ENCODE results near the gene C20orf96. TPM values are rescaled to one million over a fixed set of nuclear protein-coding genes. Genes with fewer than 3 reads are reported as not detected.

The C20orf96 gene
- total RNA-seq, 1 donor from 2014 or later, result 11.6 TPM

DNA sequence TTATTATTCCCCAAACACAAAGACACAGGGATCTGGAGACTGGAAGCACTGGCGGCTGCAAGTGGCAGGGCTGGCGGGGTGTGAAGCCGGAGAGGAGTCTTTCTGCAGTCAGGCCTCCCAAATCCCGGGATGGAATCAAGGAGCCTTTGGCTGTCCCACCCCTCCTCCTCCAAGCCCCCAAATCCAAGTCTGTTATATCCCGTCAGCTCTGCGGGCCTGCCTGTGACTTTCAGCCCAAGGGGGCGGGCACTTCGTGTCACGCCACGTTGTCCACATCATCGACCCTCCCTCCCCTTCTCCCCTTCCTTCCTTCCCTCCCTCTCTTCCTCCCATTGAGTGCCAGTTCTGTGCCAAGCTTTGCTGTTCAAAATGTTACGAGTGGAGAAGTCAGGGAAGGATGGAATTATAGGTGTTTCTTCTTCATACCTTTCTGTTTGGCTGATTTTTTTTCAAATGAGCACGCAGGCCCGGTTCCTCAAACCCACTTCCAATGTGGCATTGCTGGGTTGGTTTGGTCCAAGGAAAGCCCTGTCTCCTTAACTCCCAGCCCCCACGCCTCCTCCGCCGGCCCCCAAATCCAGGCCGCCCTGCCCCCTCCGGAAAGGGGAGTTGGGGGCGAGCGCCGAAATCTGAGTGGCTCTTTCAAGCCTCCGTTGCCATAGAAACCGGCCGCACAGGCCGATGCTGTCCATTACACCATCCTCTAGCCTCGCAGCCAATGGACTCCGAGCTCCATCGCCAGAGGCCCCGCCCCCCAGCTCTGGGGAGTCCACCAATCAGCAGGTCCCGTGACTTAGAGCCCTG, 19.5 kb upstream of the C20orf96 start:
- peak overlapping the region; percentile 60 for H3K4me3 ChIP-seq
- intact Hi-C loops (cut with DNase I), result no loop called here
- DNase-seq, result peak; percentile 98
- H3K9me3 ChIP-seq, result no peaks in the 10 kb centered on the region
- peak; percentile 99 for ATAC-seq
- H3K4me1 ChIP-seq, result peaks cover 26% of the 10 kb centered on the region
- no peaks in the 10 kb centered on the region for H3K27me3 ChIP-seq (ENCODE audit: low read depth)
- TF ChIP-seq, protein P1, sequence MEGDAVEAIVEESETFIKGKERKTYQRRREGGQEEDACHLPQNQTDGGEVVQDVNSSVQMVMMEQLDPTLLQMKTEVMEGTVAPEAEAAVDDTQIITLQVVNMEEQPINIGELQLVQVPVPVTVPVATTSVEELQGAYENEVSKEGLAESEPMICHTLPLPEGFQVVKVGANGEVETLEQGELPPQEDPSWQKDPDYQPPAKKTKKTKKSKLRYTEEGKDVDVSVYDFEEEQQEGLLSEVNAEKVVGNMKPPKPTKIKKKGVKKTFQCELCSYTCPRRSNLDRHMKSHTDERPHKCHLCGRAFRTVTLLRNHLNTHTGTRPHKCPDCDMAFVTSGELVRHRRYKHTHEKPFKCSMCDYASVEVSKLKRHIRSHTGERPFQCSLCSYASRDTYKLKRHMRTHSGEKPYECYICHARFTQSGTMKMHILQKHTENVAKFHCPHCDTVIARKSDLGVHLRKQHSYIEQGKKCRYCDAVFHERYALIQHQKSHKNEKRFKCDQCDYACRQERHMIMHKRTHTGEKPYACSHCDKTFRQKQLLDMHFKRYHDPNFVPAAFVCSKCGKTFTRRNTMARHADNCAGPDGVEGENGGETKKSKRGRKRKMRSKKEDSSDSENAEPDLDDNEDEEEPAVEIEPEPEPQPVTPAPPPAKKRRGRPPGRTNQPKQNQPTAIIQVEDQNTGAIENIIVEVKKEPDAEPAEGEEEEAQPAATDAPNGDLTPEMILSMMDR (IDR thresholded peaks at IDR 0.05), result no peak
- H3K36me3 ChIP-seq, result no peaks in the 10 kb centered on the region
- H3K27ac ChIP-seq, result peak overlapping the region; percentile 90

DNA sequence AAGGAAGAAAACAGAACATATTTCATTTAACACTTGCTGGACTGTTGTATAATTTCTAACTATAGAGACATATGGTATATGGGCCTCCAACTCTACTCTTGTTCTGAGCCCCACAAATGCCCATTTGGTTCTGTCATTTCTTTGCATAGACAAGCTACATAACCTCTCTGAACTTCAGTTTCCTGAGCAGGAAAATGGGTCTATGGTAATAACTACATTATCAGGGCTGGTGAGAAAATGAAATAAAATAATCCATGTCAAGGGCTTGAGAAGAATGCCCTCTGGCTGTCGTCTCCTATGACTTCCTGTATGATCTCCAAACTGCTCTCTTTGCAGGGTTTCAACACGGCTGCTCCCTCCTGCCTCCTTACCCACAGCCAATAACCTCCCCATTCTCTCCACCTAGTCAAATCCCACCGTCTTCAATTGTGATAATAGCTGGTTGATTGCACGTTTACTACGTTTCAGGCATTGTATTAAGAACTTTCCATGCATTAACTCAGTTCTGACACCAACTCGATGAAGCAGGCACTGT, 18.8 kb upstream of the C20orf96 start:
- H3K27me3 ChIP-seq (ENCODE audit: low read depth), result no peaks in the 10 kb centered on the region
- TF ChIP-seq, protein P1 (IDR thresholded peaks at IDR 0.05), result no peak
- peak overlapping the region; percentile 60 for H3K4me3 ChIP-seq
- peaks cover 26% of the 10 kb centered on the region for H3K4me1 ChIP-seq
- intact Hi-C loops (cut with DNase I), result no loop called here
- no peaks in the 10 kb centered on the region for H3K36me3 ChIP-seq
- H3K27ac ChIP-seq, result peak overlapping the region; percentile 90
- ATAC-seq, result peak; percentile 46 to 49
- DNase-seq, result no peak
- no peaks in the 10 kb centered on the region for H3K9me3 ChIP-seq

DNA sequence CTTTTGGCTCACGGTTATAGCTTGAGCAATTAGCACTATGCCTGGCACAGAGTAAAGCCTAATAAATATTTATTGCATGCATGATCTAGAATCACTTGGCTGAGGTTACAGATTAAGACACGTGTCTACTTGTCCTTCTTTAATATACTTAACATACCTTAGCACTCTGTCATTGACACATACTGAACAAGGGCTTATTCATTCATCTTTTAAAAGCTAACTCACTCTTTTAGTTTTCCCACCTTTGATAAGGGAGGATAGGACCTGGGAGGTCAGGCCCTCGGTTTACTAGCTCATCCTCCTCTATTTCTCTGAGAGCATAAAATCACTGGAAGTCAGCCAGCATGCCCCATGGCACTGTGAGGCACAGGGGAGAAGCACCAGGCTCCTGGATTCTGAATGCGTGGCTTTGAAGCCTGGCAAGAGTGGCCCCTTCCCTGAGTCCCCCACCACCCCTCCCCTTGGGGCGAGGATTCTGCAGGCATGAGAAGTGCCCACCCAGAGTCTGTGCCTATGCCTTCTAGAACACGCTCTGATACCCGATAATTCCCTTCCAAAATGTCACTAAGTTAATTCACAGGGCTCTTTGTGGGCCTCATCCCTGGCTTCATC, 18.0 kb upstream of the C20orf96 start:
- intact Hi-C loops (cut with DNase I), result no loop called here
- H3K4me1 ChIP-seq, result peaks cover 26% of the 10 kb centered on the region
- H3K9me3 ChIP-seq, result no peaks in the 10 kb centered on the region
- no peak for ATAC-seq
- H3K4me3 ChIP-seq, result no peak overlapping the region
- H3K36me3 ChIP-seq, result no peaks in the 10 kb centered on the region
- H3K27ac ChIP-seq, result peak overlapping the region; percentile 90
- TF ChIP-seq, protein P1 (IDR thresholded peaks at IDR 0.05), result no peak
- no peak for DNase-seq
- no peaks in the 10 kb centered on the region for H3K27me3 ChIP-seq (ENCODE audit: low read depth)

DNA sequence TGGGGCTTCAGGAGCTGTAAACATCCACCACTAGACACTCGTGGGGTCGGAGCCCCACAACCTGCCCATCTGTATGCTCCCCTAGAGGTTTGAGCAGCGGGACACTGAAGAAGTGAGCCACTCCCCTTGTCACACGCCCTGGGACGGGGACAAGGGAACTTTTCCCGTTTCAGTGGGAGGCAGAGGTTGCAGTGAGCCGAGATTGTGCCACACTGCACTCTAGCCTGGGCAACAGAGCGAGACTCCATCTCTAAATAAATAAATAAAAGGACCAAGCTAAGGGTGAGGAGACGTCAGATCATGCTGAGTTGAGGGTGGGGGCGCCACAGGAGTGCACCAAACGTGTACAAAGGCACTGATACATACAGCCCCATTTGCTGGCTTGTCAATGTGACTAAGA, 15.2 kb upstream of the C20orf96 start:
- no peak for ATAC-seq
- no peak for DNase-seq
- H3K27me3 ChIP-seq (ENCODE audit: low read depth), result no peaks in the 10 kb centered on the region
- no peak overlapping the region for H3K4me3 ChIP-seq
- TF ChIP-seq, protein P1 (IDR thresholded peaks at IDR 0.05), result no peak
- H3K4me1 ChIP-seq, result peaks cover 34% of the 10 kb centered on the region
- no peaks in the 10 kb centered on the region for H3K9me3 ChIP-seq
- no peaks in the 10 kb centered on the region for H3K36me3 ChIP-seq
- intact Hi-C loops (cut with DNase I), result no loop called here
- H3K27ac ChIP-seq, result no peak overlapping the region

DNA sequence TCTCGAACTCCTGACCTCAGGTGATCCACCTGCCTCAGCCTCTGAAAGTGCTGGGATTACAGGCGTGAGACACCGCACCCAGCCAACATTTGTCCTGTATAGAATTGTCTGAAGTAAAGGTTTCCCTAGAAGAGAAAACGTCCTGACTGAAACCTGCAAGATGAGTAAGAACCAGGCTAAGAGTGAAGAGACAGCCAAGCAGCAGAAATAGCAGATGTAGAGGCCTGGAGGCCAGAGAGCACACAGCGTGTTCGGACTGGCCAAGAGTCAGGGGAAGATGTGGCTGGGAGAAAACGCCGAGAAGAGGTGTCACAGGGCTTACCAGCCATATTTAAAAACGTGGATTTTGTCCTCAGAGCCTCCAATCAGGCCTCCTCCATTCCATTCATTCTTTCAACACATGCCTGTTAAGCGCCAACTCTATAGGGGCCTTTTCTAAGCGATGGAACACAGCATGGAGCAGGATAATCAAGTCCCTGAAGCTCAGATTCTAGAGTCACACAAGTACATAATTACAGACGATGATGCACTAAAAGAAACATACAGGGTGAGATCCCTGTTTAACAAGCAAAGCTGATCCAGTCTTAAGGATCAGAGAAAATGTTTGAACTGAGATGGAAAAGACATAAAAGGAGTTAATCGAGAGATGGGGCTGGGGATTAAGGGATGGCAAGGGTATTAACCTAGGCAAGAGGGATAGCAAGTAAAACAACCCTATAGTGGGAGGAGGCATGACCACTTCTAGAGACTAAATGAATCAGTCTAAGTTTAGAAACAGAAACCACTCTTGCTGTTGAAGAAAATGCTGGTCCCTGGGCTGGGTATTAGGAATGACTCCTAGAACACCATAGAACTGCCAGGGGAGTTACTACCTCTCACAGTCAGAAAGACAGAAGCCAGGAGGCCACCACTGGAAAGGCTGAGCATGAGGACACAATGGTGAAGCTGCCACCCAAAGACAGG, 11.6 kb upstream of the C20orf96 start:
- Histone ChIP-seq H3K27me3 (ENCODE audit: low read depth) (no peaks in the 10 kb centered on the region), H3K36me3 (no peaks in the 10 kb centered on the region), H3K4me1 (peaks cover 36% of the 10 kb centered on the region), H3K9me3 (no peaks in the 10 kb centered on the region), H3K27ac (no peak overlapping the region), H3K4me3 (no peak overlapping the region)
- DNase-seq, result no peak
- ATAC-seq, result no peak
- TF ChIP-seq, protein P1 (IDR thresholded peaks at IDR 0.05), result no peak
- intact Hi-C loops (cut with DNase I), result no loop called here
